Heart right ventricle (tissue), 16 donors: ENCODE results near the gene SPTBN4. TPM values are rescaled to one million over a fixed set of nuclear protein-coding genes. Genes with fewer than 3 reads are reported as not detected.
"Not testable (repeated sequence)": the region's sequence is repeated elsewhere in the genome, so short reads cannot be mapped to it uniquely, and the experiment has no call there.

Experiments used
- ATAC-seq, 8 donors: fragments of 200-7000 bp; cut with Tn5 transposase; one replicate each; pipeline ENCODE4 v1.9.1; 2020; ENCODE audit warnings: mild to moderate bottlenecking in 8 of 8, moderate library complexity in 8 of 8, moderate number of reproducible peaks in 1 of 8
- DNase-seq, 2 donors: peaks; one replicate each; pipeline ENCODE4 v3.0.0-alpha.2; 2020
- H3K27ac ChIP-seq, 10 donors: fragments of 200-600 bp; sonication (generic) in 2 of 10; one replicate each; pipeline versions ENCODE4 v1.5.0 to v1.8.0; 2020 to 2022; ENCODE audit warnings: mild to moderate bottlenecking in 3 of 10
- H3K27me3 ChIP-seq, 7 donors: fragments of 200-600 bp; one replicate each; pipeline ENCODE4 v1.8.0; 2021 to 2022; ENCODE audit warnings: mild to moderate bottlenecking in 2 of 7
- H3K36me3 ChIP-seq, 9 donors: fragments of 200-600 bp; sonication (generic) in 1 of 9; one replicate each; pipeline versions ENCODE4 v1.5.0 to v1.8.0; 2020 to 2022; ENCODE audit warnings: mild to moderate bottlenecking in 2 of 9
- H3K4me1 ChIP-seq, 9 donors: fragments of 200-600 bp; sonication (generic) in 1 of 9; one replicate each; pipeline versions ENCODE4 v1.5.0 to v1.8.0; 2020 to 2022; ENCODE audit warnings: mild to moderate bottlenecking in 4 of 9
- H3K4me3 ChIP-seq, 10 donors: fragments of 200-600 bp; sonication (generic) in 2 of 10; one replicate each; pipeline versions ENCODE4 v1.5.0 to v1.8.0; 2020 to 2022; ENCODE audit warnings: mild to moderate bottlenecking in 7 of 10, moderate library complexity in 2 of 10
- H3K9me3 ChIP-seq, 11 donors: fragments of 200-600 bp in 10 of 11; sonication (generic) in 2 of 11; one replicate each; pipeline versions ENCODE4 v1.5.0 to v1.8.0; 2013 to 2022; ENCODE audit warnings: mild to moderate bottlenecking in 2 of 11, control low read depth in 1 of 11, moderate library complexity in 1 of 11
- CTCF ChIP-seq, 9 donors: fragments of 200-600 bp; sonication (generic) in 2 of 9; IDR thresholded peaks; one replicate each; pipeline versions ENCODE4 v1.5.0 to v1.8.0; 2021 to 2022; ENCODE audit warnings: antibody characterized with exemption in 9 of 9, mild to moderate bottlenecking in 5 of 9, moderate library complexity in 1 of 9
- WGBS, 2 donors: extraction: QIAGEN DNeasy Blood & Tissue Kit; methylation state at CpG; one replicate each; pipeline ENCODE4 v1.1.7; 2013; ENCODE audit warnings: inconsistent platforms in 1 of 2; 5-methylcytosine and 5-hydroxymethylcytosine counted together
- intact Hi-C, 10 donors: fragments of 100-400 bp; cut with DNase I; formaldehyde crosslinking; loops; one replicate each; pipeline versions ENCODE4 v1.11.1 to v1.14.2; 2022
- polyA plus RNA-seq, 2 donors: library from polyadenylated mRNA; stranded (reverse); fragments of 200-250 nt; gene quantifications; one replicate each; pipeline ENCODE4 v1.2.3, GENCODE V29; 2013
- total RNA-seq, 10 donors: library from RNA; stranded (reverse); fragmentation: NEBNext Ultra II Directional in 3 of 10; extraction: Animal tissue kit (Norgen Biotek cat#: 25700) in 3 of 10; gene quantifications; one replicate each; pipeline versions ENCODE4 v1.2.1 to v1.2.4, GENCODE V29; 2021 to 2023
- donor health status: Arrhythmogenic right ventricular cardiomyopathy.
- donor health status: ischemic (EF 13 %, LVEDD 7.1; RV severe dilation, severe dysfunction).
- donor health status: healthy with polysubstance abuse.
- donor health status: DM: no; HTN: yes; CAD: no.
- donor health status: DM: no; HTN: no; CAD: no.
- donor health status: ischemic (EF 25% LVEDD 6.9; RV normal size, moderate dysfunction).
- donor health status: ischemic (EF 25% LVEDD 5.7; RV mildly dilated, moderate dysfunction).
- donor health status: healthy.
- donor health status: DM: yes; HTN: yes; CAD: no.
- donor health status: Ischemic cardiomyopathy.
- donor health status: ischemic (EF 35%, LVEDD 5.7; RV mildly dilated, moderate dysfunction).
- donor health status: nonischemic (EF 11% LVEDD 7.7; RV severe dilation, severe dysfunction).
- donor health status: DM: yes; HTN: yes; CAD: no.
- donor health status: PGD.
- donor health status: ischemic (EF 29% LVEDD 5.4; RV normal size, mild dysfunction).
- donor health status: nonischemic (EF 23%, LVEDD 6.1; RV moderate dilation, normal function).

The SPTBN4 gene
- total and polyA plus RNA-seq, 12 donors, result 3.0 to 13.8 (median 4.9) TPM

GRCh38 chr19:40590464-40591265 lies 123.9 kb downstream of the SPTBN4 start:
- Histone ChIP-seq H3K9me3 (peaks cover 0 to 6% (median 0%) of the 10 kb centered on the region in 11 donors), H3K27ac (no peak overlapping the region), H3K27me3 (peaks cover 0 to 10% (median 0%) of the 10 kb centered on the region in 7 donors), H3K4me3 (no peak overlapping the region), H3K4me1 (peaks cover 0 to 8% (median 0%) of the 10 kb centered on the region in 9 donors), H3K36me3 (peaks cover 0 to 49% (median 5%) of the 10 kb centered on the region in 9 donors)
- TF ChIP-seq CTCF (IDR thresholded peaks at IDR 0.05), result no peak
- ATAC-seq, result peak in 1 of 8 donors; percentile 13
- DNase-seq, result no peak
- 84 to 85% methylated on average over 22 of the region's 22 CpGs for WGBS, 2 donors
- intact Hi-C loops, result loop anchor here in 3 of 10 donors (10.0 kb wide), 2 partner anchors 126 to 286 kb away; partner anchors contain the start of genes BLVRB (in 2 of the 3) and SPTBN4 (in 2 of the 3)

GRCh38 chr19:40591724-40592123 lies 124.9 kb downstream of the SPTBN4 start:
- not testable (repeated sequence) for H3K4me3 ChIP-seq, H3K4me1 ChIP-seq, H3K9me3 ChIP-seq, ATAC-seq, H3K27ac ChIP-seq, DNase-seq
- Histone ChIP-seq H3K36me3 (peaks cover 0 to 39% (median 5%) of the 10 kb centered on the region in 9 donors), H3K27me3 (peaks cover 0 to 19% (median 8%) of the 10 kb centered on the region in 7 donors)
- WGBS, 2 donors, result 84 to 98% methylated on average over 4 of the region's 4 CpGs
- intact Hi-C loops, result loop anchor here in 3 of 10 donors (2.0 to 10.0 kb wide), 3 partner anchors 63 to 287 kb away; partner anchors contain the start of genes BLVRB (in 2 of the 3) and SPTBN4 (in 2 of the 3)

GRCh38 chr19:40592170-40592569 lies 125.4 kb downstream of the SPTBN4 start:
- intact Hi-C loops, result loop anchor here in 3 of 10 donors (2.0 to 10.0 kb wide), 3 partner anchors 63 to 287 kb away; partner anchors contain the start of genes BLVRB (in 2 of the 3) and SPTBN4 (in 2 of the 3)
- no peak for DNase-seq
- 84 to 88% methylated on average over 4 of the region's 4 CpGs for WGBS, 2 donors
- no peak overlapping the region for H3K27ac ChIP-seq
- peaks cover 0 to 6% (median 0%) of the 10 kb centered on the region in 11 donors for H3K9me3 ChIP-seq
- TF ChIP-seq CTCF (IDR thresholded peaks at IDR 0.05), result no peak
- H3K4me1 ChIP-seq, result peaks cover 2 to 11% (median 7%) of the 10 kb centered on the region in 9 donors
- peak in 2 of 8 donors; percentile 24 to 25 for ATAC-seq
- H3K27me3 ChIP-seq, result peaks cover 0 to 23% (median 12%) of the 10 kb centered on the region in 7 donors
- peaks cover 0 to 35% (median 5%) of the 10 kb centered on the region in 9 donors for H3K36me3 ChIP-seq
- no peak overlapping the region for H3K4me3 ChIP-seq

- Histone ChIP-seq H3K9me3 (peaks cover 0 to 6% (median 0%) of the 10 kb centered on the region in 11 donors), H3K27me3 (peaks cover 0 to 37% (median 29%) of the 10 kb centered on the region in 7 donors), H3K4me1 (peaks cover 10 to 32% (median 26%) of the 10 kb centered on the region in 9 donors), H3K4me3 (no peak overlapping the region), H3K27ac (no peak overlapping the region), H3K36me3 (peaks cover 0 to 18% (median 0%) of the 10 kb centered on the region in 9 donors)
- 31 to 39% methylated on average over 8 of the region's 8 CpGs for WGBS, 2 donors
- DNase-seq (no peak), ATAC-seq (no peak)
- TF ChIP-seq CTCF (IDR thresholded peaks at IDR 0.05), result no peak
- intact Hi-C loops, result loop anchor here in 3 of 10 donors (10.0 kb wide), 2 partner anchors 129 to 289 kb away; partner anchors contain the start of genes BLVRB (in 2 of the 3) and SPTBN4 (in 2 of the 3)
These were observed 127.5 kb downstream of the SPTBN4 start for GRCh38 chr19:40594255-40594654.
